ENCODE results near the gene NOP10.

GRCh38 chr15:34374816-34375215, 31.9 kb upstream of the NOP10 start:
- TF ChIP-seq SUZ12 (IDR thresholded peaks at IDR 0.05; ENCODE audit: extremely low read depth, insufficient read depth, insufficient read length) (no peak), YY1 (IDR thresholded peaks at IDR 0.05; ENCODE audit: insufficient read depth, insufficient read length) (no peak), ZNF274 (IDR thresholded peaks at IDR 0.05; ENCODE audit: low read depth, low read length) (no peak)

All from NT2/D1 (cell line).